ENCODE measurements around the gene OMA1.
"Not testable (repeated sequence)": the region's sequence is repeated elsewhere in the genome, so short reads cannot be mapped to it uniquely, and the experiment has no call there.

The OMA1 gene

DNA sequence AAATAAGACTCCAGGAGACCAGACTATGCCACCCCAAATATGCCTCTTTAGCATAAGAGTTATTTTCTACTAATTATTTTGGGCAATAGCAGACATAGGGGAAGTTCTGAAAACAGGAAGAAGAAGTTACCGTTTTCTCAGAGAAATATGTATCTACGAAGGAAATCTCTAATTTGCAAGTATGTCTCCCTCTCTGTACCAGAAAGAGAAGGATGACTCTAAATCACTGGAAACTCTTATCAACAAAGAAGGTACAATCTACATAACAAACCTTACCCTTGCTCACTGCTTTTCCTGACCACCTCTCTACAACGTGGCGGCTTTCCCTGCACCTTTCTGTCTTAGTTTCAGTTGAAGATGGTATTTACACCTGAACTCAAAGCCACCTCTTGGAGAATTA is 49.0 kb downstream of the OMA1 start:
- in situ Hi-C loops (cut with HindIII; ENCODE audit: low pct_ligation_motif_present, low sequenced_read_pairs): no loop called here
- H3K27ac ChIP-seq: no peak overlapping the region

DNA sequence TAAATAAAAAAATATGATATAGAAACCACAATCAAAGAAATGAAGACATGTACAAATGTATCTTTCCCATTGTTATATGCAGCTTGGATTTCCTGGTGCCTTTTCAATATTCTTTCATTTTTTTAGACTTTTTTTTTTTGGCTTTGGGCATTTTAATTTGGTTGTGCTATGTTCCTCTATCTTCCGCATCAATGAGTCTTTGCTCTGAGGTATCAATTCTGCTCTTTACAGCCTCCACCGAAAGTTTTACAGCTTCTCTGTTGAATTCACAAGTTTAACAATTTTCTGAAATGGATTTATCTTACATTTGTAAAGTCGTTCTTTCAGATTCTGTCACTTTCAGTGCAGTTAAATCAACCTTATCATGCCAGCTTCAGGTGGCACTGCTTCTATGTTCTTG is 50.5 kb downstream of the OMA1 start:
- Histone ChIP-seq H3K27me3 (replicated peaks) (no peaks in the 10 kb centered on the region), H3K27ac (no peak overlapping the region), H3K4me3 (ENCODE audit: low read depth, low read length) (no peak overlapping the region), H3K36me3 (replicated peaks) (no peaks in the 10 kb centered on the region)
- TF ChIP-seq, protein P1, sequence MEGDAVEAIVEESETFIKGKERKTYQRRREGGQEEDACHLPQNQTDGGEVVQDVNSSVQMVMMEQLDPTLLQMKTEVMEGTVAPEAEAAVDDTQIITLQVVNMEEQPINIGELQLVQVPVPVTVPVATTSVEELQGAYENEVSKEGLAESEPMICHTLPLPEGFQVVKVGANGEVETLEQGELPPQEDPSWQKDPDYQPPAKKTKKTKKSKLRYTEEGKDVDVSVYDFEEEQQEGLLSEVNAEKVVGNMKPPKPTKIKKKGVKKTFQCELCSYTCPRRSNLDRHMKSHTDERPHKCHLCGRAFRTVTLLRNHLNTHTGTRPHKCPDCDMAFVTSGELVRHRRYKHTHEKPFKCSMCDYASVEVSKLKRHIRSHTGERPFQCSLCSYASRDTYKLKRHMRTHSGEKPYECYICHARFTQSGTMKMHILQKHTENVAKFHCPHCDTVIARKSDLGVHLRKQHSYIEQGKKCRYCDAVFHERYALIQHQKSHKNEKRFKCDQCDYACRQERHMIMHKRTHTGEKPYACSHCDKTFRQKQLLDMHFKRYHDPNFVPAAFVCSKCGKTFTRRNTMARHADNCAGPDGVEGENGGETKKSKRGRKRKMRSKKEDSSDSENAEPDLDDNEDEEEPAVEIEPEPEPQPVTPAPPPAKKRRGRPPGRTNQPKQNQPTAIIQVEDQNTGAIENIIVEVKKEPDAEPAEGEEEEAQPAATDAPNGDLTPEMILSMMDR (IDR thresholded peaks at IDR 0.05; ENCODE audit: low read depth, low read length, missing control alignments): no peak
- no peak for DNase-seq
- in situ Hi-C loops (cut with HindIII; ENCODE audit: low pct_ligation_motif_present, low sequenced_read_pairs): no loop called here

More for the DNA sequence above, 49.0 kb downstream of the OMA1 start:
- no peaks in the 10 kb centered on the region for H3K36me3 ChIP-seq (replicated peaks)
- H3K27me3 ChIP-seq (replicated peaks): no peaks in the 10 kb centered on the region
- TF ChIP-seq, protein P1 (IDR thresholded peaks at IDR 0.05; ENCODE audit: low read depth, low read length, missing control alignments): no peak
- no peak overlapping the region for H3K4me3 ChIP-seq (ENCODE audit: low read depth, low read length)
- DNase-seq: no peak

DNA sequence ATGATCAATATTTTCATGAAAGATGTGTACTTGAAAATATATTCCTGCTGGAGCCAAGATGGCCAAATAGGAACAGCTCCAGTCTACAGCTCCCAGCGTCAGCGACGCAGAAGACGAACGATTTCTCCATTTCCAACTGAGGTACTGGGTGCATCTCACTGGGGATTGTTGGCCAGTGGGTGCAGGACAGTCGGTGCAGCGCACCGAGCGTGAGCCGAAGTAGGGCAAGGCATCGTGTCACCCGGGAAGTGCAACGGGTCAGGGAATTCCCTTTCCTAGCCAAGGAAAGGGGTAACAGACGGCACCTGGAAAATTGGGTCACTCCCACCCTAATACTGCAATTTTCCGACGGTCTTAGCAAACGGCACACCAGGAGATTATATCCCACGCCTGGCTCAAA is 57.6 kb downstream of the OMA1 start:
- H3K27ac ChIP-seq; in situ Hi-C loops (cut with HindIII; ENCODE audit: low pct_ligation_motif_present, low sequenced_read_pairs); H3K4me3 ChIP-seq (ENCODE audit: low read depth, low read length); H3K27me3 ChIP-seq (replicated peaks); DNase-seq; H3K36me3 ChIP-seq (replicated peaks): not testable (repeated sequence)

DNA sequence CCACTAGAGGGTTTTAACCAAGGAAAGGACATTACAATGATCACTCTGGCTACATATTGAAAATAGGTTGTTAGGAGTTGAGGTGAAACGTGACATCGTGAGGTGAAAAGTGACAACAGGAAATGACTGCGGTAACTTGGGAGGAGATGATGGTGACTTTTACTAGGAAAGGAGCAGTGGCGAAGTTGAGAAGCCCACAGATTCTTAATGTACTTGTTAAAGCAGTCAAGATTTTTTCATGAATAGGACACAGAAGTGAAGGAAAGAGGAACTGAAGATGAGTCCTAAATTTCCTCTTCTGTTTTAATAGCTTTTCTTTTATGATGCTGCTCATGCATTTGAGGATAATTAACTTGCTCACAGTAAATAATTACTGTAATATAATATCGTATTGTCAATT is 59.5 kb downstream of the OMA1 start:
- TF ChIP-seq, protein P1 (IDR thresholded peaks at IDR 0.05; ENCODE audit: low read depth, low read length, missing control alignments): no peak
- in situ Hi-C loops (cut with HindIII; ENCODE audit: low pct_ligation_motif_present, low sequenced_read_pairs): no loop called here
- Histone ChIP-seq H3K27me3 (replicated peaks) (no peaks in the 10 kb centered on the region), H3K4me3 (ENCODE audit: low read depth, low read length) (no peak overlapping the region), H3K27ac (no peak overlapping the region), H3K36me3 (replicated peaks) (no peaks in the 10 kb centered on the region)
- DNase-seq: no peak

- Histone ChIP-seq H3K36me3 (replicated peaks) (no peaks in the 10 kb centered on the region), H3K27me3 (replicated peaks) (no peaks in the 10 kb centered on the region), H3K4me3 (ENCODE audit: low read depth, low read length) (no peak overlapping the region), H3K27ac (no peak overlapping the region)
- TF ChIP-seq, protein P1 (IDR thresholded peaks at IDR 0.05; ENCODE audit: low read depth, low read length, missing control alignments): no peak
- in situ Hi-C loops (cut with HindIII; ENCODE audit: low pct_ligation_motif_present, low sequenced_read_pairs): no loop called here
- no peak for DNase-seq
These were observed 64.6 kb downstream of the OMA1 start for GRCh38 chr1:58481962-58482361.

DNA sequence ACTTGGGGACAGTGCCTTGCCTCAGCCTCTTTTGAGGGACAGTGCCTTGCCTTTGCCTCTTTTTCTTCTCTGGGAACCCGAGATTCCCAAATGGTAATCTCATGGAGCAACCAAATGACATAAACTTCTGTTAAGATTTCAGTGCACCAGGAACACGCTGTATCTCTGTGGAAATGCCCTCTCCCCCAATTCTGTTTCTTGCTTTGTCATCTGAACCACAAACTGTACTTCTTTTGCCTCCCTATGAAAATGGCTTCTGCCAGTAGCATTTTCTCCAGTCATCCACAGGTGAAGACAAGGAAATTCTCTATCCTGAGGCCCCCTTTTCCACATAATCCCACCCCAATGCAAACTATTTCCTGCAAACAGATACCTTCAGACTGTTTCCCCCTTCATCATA is 66.3 kb downstream of the OMA1 start:
- DNase-seq: no peak
- TF ChIP-seq, protein P1 (IDR thresholded peaks at IDR 0.05; ENCODE audit: low read depth, low read length, missing control alignments): no peak
- in situ Hi-C loops (cut with HindIII; ENCODE audit: low pct_ligation_motif_present, low sequenced_read_pairs): no loop called here
- Histone ChIP-seq H3K36me3 (replicated peaks) (no peaks in the 10 kb centered on the region), H3K27ac (no peak overlapping the region), H3K27me3 (replicated peaks) (no peaks in the 10 kb centered on the region), H3K4me3 (ENCODE audit: low read depth, low read length) (no peak overlapping the region)

Measured in brain microvascular endothelial cell (primary cell).